Activated T-cell treated with anti-CD3 and anti-CD28 coated beads, Interleukin-2, amount 50 U/mL, for 1 hour (primary cell): ENCODE measurements around the gene PPL.

Experiments used
- DNase-seq: peaks from one replicate; pipeline ENCODE4 v3.0.0-alpha.2; 2020

The PPL gene

DNA sequence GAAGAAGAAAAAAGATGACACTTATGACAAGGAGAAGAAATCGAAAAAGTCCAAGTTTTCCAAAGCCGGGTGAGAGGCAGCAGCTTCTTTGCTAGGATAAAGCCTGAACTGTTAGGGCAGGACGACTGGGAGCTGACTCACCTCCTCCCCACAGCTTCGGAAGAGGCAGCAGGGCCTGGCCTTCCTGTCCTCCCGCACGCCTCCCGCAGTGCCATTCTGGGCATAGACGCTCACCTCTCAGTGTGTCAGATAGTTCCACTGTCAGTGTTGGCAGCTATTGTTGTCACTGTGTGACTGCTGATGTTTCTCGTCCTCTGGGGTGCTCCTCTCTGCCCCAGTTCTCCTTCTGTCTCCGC is 77.1 kb downstream of the PPL start:
- DNase-seq: no peak

DNA sequence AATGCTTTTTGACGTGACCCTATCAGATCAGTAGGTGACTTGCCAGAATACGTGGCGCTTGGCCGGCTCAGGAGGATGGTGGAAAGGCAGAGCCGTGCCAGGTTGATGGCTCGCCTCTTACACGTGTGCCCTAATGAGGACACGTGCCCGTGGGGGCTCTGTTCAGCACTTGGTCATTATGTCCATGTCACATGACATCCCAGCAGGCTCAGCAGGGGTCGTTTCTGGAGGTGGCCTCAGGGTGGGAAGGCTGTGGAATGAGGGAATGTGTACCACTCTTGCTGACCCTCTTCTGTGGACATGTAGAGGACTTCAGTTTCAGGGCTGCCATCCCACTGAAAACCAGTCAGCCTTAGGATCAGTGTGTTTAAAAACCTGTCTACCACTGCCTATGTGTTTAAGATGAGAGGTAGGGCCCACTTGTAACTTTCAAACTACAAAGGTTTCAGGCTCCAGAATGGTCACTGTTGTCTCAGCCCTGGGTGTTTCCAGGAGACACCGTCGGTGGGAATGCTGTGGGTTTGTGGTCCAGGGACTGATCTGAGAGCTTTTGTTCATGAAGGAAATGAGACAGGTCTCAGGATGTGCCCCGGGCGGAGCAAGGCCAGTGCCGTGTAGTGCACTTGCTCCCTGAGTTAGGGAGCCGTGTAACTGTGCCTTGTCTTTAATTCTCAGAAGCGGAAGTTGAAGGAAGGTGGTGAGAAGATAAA is 77.6 kb downstream of the PPL start:
- no peak for DNase-seq

DNA sequence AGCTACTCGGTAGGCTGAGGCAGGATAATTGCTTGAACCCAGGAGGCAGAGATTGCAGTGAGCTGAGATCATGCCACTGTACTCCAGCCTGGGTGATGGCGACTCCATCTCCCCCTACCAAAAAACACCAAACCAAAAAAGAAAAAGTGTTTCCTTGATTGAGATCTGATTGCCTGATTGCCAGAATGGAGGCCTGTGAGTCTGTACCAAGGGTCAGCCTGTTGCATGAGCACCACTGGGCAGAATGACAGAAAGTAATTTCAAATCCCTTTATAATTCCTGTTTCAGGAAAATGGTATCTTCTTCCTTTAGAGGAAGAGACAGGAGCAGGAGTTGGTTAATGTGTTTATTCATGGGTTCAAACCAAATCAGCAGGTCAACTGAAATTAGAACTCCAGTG is 81.1 kb downstream of the PPL start:
- no peak for DNase-seq

DNA sequence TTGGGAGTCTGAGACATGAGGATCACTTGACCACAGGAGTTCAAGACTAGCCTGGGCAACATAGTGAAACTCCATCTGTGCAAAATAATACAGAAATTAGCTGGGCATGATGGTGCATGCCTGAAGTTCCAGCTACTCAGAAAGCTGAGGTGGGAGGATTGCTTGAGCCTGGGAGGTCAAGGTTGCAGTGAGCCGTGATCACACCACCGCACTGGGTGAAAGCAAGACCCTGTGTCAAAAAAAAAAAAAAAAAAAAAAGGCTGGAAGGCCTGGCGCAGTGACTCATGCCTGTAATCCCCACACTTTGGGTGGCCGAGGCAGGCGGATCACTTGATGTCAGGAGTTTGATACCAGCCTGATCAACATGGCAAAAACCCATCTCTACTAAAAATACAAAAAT is 81.6 kb downstream of the PPL start:
- no peak for DNase-seq

DNA sequence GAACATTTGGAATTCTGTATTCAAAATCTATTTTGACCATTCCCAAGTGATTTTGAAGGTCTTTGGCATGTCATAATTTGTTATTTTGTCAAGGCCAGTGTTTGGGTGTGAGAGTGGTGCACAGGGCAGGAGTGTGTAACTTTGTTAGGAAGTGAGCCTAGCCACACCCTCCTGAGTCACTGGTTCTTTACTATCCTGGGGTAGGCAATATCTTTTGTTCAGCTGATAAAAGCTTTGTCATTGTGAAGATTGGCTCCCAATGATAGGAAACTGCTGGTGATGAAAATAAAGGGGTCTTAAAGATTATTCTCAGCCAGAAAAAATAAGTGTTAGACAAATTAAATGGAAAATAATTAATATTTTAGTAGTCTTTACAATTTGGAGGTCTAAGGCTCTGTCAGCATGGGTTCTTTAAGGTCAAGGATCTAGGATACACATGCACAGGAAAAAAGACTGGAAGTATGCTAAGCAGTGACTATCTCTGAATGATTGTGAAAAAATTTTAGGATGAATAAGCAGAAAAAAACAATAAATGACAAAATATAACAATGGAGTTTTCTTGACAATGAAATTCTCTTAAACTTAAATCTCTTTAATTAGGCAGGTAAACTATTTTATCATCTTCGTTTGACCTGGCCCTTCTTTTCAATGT is 84.6 kb downstream of the PPL start:
- no peak for DNase-seq

DNA sequence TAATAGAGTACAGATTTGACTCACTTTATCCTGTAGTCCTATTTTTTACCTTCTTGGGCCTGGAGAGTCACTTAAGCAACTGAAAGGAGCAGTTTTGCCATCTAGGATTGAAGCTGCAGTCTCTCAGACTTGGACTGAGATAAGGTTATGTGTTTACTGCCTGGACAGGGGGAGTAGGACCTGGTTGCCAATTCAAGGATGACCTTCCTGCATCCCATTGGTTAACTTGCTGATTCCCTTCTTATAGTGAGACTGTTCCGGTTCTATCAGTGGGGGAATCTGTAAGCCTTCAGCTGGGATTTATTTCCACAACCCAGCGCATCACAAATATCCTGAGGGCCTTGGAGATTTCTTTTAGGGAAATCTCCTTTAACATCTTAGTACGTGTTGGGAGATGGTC is 86.7 kb downstream of the PPL start:
- DNase-seq: no peak

DNA sequence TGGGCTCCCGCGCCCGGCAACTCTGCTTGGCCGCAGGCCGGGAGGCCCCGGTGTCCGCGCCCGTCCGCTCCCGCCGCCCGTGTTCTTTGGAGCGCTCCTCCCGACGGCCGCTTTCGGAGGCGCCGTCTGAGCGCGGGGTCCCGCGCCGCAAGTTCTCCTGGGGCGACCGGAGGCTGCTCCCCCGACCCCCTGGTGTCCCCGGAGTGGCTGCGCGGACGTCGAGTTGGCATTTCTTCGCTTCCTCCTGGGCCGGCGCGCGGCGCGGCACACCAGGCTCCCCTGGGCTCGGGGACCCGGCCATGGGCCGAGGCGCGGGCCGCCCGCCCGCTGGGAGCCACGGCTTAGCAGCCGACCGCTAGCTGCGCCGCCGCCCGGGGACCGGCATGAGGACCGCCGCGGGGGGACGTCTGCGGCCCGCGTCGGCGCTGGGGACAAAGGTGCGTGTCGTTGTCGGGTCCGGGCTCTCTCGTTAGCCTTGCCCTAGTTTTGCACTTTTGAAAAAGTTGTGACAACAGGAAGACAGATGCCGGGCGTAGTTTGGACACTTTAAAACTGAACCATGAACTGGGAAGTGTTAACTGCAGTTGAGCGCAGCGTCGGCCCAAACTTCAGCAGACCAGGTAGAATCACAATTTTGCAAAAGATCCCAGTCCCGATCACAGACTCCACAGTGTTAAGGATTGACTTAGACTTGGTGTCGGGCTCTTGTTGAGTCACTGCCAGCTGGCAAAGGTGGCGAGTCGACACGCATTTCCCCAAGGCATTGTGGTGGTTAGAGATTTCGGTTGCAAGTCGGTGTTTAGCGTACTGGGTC is 89.0 kb downstream of the PPL start:
- no peak for DNase-seq

DNA sequence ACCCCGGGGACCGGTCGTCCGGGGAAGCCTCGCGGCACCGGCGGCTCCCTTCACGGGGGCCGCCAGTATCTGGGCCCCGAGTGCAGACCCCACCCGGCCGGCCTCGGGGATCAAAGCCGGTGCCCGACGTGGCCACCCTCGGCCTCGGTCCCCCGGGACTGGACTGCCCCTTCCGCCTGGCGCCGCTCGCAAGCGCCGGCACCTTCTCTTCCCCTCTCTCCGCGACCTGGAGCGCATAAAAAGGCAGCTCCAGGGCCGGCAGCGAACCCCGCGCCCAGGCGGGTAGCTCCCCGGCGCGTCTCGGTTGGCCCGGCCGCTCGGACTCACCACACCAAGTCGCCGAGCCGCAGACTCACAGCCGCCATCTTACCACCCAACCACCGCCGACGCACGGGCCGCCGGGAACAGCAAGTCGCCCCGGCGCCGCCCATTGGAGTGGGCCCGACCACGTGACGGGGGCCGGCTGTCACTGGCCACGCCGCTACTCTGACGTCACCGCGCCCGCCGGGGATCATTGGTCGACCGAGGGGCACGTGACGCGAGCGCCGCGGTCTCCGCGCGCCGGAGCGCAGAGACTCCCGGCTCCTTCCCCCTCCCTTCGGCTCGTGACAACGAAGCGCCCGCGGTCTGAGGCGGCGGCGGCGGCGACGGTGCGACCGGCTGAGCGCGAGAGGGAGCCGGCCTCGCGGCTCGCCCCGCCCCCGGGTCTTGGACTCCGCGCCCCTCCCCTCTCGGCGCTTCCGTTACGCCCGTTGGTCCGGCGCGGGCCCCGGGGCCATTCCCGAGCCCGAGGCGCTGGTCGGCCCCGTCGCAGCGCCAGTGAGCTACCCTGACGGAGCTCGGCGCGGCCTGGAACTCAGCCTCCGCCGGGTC is 89.8 kb downstream of the PPL start, which contains the start of the genes GLYR1 and UBN1:
TSS of gene GLYR1 (minus strand) at position 388 of the 873 bp plus-strand sequence. CDS start at position 365, 23 bp downstream.
TSS of gene UBN1 (plus strand) at position 581 of the 873 bp plus-strand sequence. CDS start 5,437 bp downstream, outside the sequence.
- peak; percentile 99 for DNase-seq

DNA sequence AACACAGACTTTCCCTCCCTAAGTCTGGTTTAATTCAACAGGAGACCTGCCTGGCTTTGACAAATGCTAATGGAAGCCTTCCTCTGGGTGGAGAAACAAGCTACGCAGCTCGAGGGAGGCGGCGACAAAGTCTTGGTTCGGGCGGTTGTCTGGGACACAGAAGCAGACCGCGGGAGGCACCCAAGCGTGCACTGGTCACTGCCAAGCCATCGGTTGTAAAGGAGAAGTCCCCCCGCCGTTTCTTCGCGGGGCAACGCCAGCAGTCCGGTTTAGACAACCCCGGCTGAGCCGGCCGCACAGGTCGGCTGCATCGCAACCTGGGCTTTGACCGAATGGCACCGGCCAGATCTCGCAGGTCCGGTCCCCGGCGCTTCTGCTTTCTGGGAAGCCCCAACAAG is 90.4 kb downstream of the PPL start:
- no peak for DNase-seq

DNA sequence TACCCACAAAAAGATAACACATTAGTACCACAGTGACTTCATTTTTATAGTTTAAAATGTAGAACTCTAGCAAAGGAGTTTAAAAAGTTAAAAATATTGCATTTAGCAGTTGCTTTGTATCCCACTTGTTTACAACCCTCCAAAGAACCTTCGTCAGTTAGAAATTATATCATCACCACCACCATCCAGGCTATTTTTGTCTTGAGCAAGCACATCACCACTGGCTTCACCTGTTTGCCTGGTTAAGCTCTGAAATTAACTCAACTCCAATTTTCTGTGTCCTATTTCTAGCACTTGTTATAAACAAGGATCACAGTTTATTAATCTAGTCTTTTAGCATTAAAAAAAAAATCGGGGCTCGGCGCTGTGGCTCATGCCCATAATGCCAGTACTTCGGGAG is 96.0 kb downstream of the PPL start:
- DNase-seq: no peak

DNA sequence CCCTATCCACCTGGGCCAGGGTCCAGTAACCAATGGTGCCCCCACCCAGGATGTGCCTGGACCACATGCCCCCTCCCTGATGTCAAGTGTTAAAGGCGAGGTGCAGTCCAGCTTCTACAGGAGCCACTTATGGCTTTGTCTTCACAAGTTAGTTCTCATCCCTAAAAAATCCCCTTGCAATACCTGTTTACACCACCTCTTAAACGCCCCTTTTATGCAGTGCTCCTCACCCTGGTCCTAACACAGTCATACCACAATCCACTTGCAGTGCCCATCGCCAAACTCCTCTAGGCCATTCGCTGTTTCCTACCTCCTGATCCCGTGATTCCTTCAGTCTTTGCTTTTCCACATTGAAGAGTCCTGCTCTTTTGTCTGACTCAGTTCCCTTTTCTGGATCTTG is 97.0 kb downstream of the PPL start:
- peak; percentile 4 for DNase-seq

DNA sequence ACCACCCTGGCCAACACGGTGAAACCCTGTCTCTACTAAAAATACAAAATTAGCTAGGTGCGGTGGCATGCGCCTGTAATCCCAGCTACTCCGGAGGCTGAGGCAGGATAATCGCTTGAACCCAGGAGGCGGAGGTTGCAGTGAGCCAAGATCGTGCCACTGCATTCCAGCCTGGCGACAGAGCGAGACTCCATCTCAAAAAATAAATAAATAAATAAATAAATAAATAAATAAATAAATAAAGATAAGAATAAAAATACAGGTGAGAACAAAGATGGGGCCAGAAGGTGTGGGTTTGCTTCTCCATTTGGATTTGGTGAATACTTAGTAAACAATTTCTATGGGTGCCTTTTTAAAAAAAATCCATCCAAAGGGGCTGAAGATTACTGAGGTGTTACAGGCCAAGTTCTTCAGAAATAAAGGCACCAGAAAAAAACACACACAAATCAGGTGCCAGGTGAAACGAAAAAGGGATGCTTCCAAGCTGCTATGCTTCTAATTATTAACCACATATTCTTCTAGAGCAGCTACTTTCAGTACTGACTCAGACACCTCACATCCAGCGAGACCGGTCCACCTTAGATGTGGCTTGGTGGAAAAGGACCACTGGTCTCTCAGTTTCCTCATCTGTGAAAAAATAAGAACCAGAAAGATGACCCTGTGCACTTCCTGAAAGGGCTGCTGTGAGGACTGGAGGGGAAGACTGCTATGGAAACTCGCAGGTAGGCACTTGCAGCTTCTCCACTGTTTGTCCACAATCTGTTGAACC is 99.0 kb downstream of the PPL start:
- peak; percentile 3 for DNase-seq

DNA sequence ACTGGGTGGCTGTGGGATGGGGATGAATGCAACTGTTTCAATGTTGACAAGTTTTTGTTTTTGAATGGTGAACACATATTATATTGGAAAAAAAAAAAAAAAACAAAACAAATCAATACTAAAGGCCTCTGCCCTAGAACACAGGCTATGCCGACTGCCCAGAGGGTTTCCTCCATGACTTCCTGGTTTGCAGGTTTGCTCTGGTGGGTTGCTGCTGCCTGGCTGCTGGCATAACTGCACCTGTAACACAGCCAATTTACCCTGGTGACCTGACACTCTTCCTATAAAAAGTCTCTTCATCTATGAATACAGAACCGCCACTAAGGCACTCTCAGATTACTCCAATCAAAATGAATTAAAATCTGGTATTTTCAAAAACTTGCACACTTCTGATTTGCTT is 100.2 kb downstream of the PPL start:
- no peak for DNase-seq

DNA sequence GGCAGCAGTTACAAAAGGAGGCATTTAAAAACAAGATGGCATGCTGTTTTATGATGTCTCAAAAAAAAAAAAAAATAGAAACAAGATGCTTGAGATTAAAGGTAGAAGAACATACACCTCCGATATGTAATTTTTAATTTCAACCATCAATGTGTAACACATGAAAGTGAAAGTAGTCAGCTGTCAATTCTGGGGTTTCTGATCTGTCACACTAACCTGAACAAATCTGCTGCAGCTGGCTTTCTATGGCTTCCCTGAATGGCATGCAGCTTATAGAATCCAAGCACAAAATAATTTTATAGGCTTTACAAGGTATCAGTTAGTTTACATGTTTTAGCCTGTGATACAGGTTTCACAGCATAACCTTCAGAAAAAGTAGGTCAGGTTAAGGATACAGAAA is 103.4 kb downstream of the PPL start:
- DNase-seq: no peak

DNA sequence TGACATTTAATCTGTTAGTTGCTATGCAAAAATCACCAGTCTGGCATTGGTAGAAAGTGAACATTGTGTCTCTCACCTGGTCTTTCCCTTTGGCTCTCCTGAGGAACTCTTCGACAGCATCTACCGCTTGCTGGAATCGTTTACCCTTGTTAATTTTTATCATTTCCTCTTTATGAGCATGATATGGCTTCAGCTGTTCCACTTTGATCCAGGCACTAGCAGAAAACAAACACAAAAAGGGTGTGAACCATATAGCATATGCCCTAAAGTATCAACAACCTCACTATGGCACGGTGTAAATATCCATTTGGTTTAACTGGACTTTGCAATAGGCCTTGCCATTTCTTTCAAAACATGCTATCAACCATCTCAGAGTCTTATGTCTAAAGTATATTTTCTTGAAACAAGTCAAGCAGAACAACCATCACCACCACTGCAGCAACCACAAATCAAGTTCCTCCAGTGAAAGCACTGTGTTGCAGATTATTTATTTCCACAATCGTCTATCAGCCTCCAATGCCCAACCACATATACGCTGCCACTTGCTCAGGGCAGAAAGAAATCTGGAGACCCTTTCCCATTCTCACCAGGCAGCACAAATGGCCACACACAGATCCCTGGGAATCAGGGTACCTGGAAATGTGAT is 104.1 kb downstream of the PPL start:
- no peak for DNase-seq
